ENCODE results near the gene BBS1.
A peak's percentile ranks its signal among the peaks of the same experiment; 100 is the strongest.

The BBS1 gene

DNA sequence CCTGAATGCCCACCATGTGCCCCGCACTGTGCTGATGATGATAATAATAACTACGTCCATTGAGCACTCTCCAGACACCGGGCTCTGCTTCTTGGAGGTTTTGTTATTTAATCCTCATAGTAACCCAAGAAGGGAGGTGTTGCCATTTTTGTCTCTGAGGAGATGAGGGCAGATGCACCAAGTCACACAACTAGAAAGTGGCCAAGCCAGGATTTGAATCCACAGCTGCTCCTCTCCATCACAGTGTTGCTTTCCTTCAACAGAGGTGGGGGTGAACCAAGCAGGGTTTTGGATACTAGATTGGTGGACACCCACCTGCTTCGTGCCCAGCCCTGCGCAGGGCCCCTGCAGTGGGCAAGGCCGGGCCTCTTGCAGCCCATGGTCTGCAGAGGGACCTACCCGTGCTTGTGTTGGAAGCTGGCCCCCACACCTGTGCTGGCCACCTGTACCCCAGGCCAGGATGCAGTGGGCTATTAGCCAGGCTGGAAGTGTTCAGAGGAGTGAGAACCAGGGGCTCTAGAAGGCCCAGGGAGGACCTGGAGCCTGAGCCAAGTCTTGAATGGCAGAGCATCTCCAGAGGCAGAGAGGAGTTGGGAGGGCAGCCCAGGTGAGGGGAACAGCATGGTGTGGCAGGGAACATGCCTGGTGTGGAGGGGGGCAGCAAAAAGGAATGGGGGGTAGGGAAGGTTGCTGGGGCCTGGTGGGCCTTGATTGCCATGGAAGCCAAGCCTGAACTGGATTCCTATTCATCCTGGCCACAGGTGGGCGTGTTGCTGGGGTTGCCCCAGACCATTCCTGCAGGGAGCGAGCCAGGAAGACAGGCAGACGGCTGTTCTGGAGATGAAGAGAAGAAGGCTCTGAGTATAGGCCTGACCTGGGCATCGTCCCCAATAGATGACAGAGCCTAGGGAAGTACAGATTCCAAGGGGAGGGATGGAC, 32.9 kb upstream of the BBS1 start:
- no peak for DNase-seq

GRCh38 chr11:66478729-66479393, 31.6 kb upstream of the BBS1 start:
- DNase-seq: peak; percentile 22 to 53

DNA sequence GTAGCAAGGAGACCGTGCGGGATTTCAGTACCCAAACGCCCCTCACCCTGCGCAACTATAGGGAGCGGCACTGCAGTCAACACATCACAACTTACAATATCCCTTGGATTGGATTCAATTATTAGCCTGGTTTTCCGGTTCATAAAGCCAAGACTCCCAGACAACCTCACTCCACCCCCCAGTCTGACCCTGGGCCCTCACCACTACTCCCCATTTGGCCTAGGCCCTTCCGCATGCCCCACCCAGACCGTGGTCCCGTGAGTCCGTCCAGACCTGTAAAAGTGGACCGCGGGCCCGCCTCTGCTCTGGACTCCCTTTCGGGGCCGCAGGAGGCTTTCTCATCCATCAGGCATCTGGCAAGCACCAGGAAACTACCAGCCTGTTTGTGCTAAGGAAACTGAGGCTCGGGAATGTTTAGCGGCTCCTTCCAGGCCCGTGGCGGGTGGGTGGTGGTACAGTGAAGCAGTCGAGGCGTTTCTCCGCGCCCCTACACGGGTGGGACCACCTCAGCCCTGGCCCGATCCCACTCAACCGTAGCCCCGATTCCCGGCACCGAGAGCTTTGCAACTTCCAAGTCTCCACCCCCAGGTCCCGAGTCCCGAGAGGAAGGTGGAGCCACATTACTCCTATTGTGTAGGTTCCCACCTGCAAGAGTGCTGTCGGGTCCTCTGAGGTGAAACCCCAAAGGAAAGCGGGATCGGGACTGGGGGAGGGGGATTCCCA, 30.9 kb upstream of the BBS1 start:
- peak in 1 of 2 donors; percentile 3 for DNase-seq

DNA sequence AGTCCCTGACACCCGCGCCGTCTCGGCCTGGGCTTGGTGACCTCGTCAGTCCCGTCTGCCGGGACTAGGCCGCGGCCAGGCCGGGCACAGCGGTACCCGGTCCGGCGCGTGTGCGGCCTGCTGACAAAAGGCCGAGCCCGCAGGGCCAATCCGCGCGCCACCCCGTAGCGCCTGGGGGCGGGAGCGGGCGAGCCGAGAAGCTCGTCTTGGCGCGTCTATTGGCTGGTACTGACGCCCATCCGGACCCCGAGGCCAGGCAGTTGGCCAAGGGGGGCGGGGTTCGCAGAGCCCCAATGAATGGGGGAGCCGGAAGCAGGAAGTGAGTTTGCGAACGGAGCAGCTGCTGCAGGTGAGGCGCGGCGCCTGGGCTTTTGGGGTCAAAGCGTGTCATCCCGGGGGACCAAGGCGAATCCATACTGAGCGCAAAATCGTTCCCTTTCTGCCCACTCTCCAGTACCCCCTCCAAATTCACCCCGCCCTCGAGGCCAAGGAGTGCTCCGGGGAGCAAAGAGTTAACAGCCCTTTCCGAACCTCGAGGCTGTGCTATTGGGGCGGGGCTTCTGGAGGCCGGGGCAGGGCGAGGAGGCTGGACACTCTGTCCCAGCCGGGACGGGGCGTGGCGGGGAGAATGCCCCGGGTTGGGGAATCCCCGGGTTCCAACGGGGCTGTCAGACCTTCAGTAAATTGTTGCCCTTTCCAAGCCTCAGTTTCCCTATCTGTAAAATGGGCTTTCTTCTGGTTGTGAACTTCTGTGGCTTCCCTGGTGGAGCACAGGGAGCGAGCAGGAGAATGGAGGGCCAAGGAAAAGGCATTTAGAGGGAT, 30.1 kb upstream of the BBS1 start, which contains the start of gene DPP3:
Gene DPP3 (plus strand): TSS at position 318 of the 822 bp plus-strand sequence. CDS start 1,767 bp downstream, outside the sequence.
- peak; percentile 94 to 96 for DNase-seq

- no peak for DNase-seq
Observed at GRCh38 chr11:66484806-66485380, 25.5 kb upstream of the BBS1 start.

DNA sequence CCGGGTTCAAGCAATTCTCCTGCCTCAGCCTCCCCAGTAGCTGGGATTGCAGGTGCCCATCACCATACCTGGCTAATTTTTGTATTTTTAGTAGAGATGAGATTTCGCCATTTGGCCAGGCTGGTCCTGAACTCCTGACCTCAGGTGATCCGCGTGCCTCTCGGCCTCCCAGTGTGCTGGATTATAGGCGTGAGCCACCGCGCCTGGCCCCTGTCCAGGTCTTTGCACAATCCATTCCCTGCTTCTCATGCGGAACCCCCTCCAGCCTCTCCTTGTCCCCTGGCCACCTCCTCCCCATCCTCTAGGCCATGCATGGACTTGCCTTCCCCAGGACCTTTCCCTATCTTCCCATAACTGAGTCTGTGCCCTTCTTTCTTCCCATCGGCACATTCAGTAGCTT, 21.5 kb upstream of the BBS1 start:
- no peak for DNase-seq

DNA sequence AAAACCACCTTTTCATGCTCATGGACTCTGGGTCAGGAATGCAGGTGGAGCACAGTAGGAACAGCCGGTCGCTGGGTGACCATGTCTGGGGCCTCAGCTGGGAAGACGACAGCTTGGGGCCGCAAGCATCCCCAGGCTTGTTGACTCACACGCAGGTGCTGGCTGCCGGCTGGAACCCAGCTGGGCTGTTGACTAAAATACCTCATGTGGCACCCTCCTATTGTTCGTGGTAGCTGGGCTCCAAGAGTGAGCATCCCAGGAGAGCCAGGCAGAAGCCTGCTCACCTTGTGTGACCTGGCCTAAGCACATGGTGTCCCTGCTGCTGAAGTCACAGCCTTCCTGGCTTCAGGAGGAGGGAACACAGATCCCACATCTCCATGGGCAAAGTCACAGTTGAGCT, 20.8 kb upstream of the BBS1 start:
- no peak for DNase-seq

GRCh38 chr11:66491315-66491935, 19.0 kb upstream of the BBS1 start:
- DNase-seq: no peak

GRCh38 chr11:66492161-66492865, 18.1 kb upstream of the BBS1 start:
- DNase-seq: no peak

DNA sequence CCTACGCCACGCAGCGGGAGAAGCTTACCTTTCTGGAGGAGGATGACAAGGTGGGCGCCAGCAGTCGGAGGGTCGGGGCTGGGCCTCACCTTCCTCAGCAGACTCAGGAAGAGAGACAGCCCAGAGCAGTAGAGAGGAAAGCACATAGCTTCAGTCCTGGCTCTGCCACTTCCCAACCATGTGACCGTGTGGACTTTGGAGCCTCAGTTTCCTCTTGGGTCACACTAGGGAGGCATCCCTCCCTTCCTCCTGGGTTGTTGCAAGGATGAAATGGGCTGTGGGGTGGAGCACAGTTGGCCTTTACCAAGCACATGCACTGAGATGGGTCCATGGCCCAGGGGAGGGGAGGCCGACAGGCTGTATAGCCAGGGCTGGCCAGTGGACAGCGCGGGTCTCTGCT, 17.3 kb upstream of the BBS1 start:
- DNase-seq: no peak

GRCh38 chr11:66494458-66494857, 16.0 kb upstream of the BBS1 start:
- no peak for DNase-seq

DNA sequence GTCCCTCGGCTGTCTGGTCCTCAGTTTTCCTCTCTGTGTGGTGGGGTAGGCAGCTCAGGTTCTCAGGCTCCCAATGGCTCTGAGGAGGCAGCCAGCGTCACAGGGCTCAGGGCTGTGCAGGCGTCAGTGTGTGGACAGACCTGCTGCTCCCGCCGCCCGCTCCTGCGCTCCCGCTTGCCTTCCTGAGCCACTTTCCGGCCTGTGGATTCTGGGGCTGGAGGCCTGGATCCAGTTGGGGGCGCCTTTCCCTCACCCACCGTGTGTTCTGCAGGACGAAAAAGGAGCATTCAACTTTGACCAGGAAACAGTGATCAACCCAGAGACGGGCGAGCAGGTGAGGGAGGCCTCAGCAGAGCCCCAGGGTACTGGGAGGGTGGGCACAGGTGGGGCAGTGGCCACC, 15.5 kb upstream of the BBS1 start:
- DNase-seq: no peak

DNA sequence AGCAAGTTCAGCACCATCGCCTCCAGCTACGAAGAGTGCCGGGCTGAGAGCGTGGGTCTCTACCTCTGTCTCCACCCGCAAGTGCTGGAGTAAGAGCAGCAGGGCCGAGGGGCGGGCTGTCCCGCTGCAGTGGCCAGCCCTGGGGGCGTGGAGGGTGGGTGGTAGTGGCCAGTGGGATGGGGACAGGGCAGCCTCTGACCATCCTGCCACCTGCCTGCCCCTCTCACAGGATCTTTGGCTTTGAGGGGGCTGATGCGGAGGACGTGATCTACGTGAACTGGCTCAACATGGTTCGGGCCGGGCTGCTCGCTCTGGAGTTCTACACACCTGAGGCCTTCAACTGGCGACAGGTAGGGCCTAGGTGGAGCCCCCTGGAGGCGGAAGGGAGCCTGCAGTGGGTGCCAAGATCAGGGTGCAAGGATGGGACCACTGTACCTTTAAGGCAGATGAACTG, 15.0 kb upstream of the BBS1 start:
- DNase-seq: no peak

- no peak for DNase-seq
Observed at GRCh38 chr11:66497206-66497605, 13.2 kb upstream of the BBS1 start.

GRCh38 chr11:66498506-66498905, 11.9 kb upstream of the BBS1 start:
- DNase-seq: no peak

GRCh38 chr11:66505276-66505816, 5.1 kb upstream of the BBS1 start:
- DNase-seq: no peak

GRCh38 chr11:66509131-66509561, 1.3 kb upstream of the BBS1 start:
- DNase-seq: peak in 1 of 2 donors; percentile 21

DNA sequence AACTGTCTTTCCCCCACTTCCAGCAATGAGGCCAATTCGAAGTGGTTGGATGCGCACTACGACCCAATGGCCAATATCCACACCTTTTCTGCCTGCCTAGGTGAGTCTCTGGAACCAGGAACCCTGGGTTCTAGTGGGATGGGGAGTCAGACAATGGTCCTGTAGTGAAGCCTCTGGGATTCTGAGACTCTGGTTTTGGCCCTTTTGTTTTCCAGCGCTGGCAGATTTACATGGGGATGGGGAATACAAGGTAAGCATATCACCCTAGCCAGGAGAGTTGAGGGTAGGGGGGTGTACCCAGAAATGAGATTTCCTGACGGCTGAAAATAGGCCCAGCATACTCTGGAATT, 530 bp downstream of the BBS1 start:
- no peak for DNase-seq

DNA sequence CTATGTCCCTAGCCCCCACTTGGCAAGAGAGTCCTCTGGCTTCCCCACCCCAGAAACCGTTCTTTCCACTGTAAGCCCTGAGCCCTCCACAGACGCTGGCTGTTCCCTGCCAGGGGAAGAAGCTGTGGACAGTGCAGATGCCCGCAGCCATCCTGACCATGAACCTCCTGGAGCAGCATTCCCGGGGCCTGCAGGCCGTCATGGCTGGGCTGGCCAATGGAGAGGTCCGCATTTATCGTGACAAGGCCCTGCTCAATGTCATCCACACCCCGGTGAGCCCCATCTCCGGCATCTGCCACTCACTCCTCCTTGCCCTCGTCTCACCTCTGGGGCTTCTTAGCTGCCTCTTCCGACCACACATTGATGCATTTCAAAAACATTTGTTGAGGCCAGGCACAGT, 13.2 kb downstream of the BBS1 start:
- no peak for DNase-seq

DNA sequence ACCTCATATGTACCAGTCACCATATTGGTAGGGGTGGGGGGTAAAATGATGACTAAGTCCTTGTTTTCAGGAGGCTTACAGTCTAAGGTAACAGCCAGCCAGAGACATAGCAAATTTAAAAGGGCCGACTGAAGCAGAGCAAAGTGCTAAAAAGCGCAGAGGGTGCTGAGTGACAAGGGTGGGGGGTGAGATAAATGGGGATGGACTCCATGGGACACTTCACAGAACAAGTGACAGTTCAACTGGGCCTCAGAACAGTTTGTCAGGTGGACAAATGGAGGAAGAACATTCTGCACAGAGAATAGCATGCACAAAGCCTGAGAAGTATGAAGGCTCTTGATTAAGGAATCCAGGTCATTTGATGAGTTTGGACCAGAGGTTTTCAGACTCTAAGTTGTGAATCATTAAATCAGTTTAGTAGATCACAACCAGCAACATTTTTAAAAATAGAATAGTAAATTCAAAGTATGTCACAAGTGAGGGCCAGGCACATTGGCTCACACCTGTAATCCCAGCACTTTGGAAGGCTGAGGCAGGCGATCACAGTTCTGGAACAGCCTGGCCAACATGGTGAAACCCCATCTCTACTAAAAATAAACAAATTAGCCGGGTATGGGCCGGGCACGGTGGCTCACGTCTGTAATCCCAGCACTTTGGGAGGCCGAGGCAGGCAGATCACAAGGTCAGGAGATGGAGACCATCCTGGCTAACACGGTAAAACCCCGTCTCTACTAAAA, 14.0 kb downstream of the BBS1 start:
- no peak for DNase-seq

All from CD4-positive, alpha-beta T cell treated with Interferon alpha-2 for 1 hour (primary cell).